ENCODE results near the gene RPS27.
"Not testable (repeated sequence)": the region's sequence is repeated elsewhere in the genome, so short reads cannot be mapped to it uniquely, and the experiment has no call there.

Gene RPS27

GRCh38 chr1:153987621-153988020, 2.9 kb upstream of the RPS27 start:
- DNase-seq = no peak

DNA sequence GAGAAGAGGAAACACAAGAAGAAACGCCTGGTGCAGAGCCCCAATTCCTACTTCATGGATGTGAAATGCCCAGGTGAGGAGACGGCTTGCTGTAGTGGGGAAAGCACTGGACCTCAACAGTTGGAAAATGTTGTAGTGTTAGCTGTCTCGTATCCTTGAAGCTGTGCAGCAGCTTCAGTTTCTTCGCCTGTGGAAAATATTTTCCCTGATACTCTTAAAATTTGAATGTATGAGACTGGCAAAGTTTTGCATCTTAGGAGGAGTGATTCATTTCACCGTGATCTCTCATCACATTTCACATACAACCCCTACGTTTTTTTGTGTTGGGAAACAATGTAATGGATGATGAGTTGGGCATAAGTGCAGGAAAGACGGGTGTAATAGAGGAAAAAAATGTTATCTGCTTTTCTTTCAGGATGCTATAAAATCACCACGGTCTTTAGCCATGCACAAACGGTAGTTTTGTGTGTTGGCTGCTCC, 629 bp downstream of the RPS27 start:
- DNase-seq = no peak

DNA sequence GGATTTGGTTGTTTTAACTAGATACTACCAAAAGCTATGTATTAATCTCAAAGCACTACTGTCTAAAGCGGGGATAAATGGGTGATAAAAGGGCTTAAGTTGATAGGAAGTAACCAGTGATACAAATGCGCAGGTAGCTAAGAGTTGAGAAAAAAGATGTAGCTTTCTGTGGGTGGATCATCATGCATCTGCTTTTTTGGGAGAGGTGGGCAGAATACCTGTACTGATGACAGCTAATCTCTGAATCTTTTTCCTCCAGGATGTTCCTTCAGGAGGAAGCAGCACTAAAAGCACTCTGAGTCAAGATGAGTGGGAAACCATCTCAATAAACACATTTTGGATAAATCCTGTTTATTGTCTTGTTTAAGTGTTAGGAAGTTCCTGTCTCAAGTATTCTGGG, 1.2 kb downstream of the RPS27 start:
- DNase-seq = no peak

DNA sequence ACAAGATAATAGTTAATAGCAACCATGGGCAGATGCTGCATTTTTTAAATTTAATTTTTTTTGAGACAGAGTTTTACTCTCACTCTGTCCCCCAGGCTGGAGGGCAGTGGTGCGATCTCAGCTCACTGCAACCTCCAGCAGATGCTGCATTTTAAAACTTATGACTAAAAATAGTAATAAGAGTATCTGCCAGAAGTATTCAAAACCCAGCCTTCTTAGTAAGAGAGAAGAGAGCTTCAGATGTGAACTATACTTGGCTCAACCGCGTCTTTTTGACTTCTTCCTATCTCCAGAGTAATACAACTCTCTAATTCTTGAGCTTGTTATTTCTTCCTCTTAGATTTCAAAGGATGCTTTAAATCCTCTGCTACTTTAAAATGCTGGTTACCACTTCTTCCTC, 4.6 kb downstream of the RPS27 start:
- DNase-seq = no peak

GRCh38 chr1:153995640-153996039, 5.1 kb downstream of the RPS27 start:
- DNase-seq = no peak

DNA sequence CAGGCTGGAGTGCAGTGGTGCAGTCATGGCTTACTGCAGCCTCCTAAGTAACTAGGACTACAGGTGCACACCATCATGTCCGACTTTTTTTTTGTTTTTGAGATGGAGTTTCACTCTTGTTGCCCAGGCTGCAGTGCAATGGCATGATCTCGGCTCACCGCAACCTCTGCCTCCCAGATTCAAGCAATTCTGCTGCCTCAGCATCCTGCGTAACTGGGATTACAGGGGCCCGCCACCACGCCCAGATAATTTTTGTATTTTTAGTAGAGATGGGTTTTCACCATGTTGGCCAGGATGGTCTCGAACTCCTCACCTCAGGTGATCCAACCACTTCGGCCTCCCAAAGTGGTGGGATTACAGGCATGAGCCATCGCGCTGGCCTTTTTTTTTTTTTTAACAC, 6.3 kb downstream of the RPS27 start:
- not testable (repeated sequence) for DNase-seq

- no peak for DNase-seq
These were observed 9.9 kb downstream of the RPS27 start for GRCh38 chr1:154000420-154000819.

DNA sequence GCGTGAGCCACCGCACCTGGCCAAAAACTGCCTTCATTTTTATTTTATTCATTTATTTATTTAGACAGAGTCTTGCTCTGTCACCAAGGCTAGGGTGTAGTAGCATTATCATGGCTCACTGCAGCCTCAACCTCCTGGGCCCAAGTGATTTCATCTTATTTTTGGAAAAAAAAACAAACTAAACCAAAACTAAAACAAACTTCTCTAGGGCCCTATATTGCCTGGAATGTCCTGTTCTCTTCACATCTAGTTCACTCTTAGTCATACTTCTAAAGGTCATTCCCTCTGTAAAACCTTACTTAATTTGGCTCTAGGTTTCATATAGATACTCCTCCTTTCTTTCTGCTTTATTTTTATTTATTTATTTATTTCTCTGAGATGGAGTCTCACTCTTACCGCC, 15.6 kb downstream of the RPS27 start:
- no peak for DNase-seq

DNA sequence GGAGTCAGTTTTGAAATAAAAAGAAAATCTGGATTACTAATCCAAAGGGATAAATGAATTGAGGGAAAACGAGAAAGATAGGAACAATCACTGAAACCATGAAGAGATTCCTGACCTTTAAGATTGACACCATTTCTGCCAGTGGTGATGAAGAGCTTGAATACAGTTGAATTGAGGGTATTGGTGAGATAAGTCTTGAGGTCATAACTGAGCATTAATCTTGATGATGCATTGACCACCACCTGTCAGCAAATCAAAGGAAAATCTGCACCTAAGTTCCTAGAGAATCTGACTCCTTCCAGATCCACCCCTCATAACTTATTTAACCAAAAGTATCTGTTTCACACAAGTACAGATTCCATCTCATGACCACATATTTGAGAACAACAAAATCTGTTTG, 21.6 kb downstream of the RPS27 start:
- no peak for DNase-seq

GRCh38 chr1:154012543-154012942, 22.0 kb downstream of the RPS27 start:
- not testable (repeated sequence) for DNase-seq

DNA sequence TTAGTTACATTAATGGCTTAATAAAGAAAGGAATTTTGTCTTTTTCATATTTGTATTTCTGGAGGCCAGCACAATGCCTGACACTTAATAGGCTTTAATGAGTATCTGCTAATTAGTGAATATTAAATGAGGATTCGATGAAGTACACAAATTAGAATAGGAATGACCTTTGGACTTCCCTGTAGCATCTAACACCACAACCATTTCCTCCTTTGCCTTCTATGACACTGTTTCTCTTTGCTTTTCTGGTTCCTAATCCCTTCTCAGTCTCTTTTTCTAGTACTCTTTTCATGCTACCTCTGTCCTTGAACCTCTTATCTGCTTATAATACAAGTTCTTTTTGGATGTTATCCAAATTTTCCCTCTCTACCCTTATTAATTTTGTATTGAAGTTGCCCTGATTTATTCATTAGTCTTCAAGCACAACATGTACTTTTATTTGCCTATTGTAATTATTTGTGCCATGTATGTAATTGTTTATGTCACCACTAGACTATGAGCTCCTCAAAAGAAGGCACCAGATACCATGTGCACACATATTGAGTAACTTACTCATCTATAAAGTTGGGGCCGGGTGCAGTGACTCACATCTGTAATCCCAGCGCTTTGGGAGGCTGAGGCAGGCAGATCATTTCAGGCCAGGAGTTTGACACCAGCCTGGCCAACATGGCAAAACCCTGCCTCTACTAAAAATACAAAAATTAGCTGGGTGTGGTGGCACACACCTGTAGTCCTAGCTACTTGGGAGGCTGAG, 23.8 kb downstream of the RPS27 start:
- no peak for DNase-seq

- DNase-seq = no peak
These were observed 28.7 kb downstream of the RPS27 start for GRCh38 chr1:154019269-154019668.

DNA sequence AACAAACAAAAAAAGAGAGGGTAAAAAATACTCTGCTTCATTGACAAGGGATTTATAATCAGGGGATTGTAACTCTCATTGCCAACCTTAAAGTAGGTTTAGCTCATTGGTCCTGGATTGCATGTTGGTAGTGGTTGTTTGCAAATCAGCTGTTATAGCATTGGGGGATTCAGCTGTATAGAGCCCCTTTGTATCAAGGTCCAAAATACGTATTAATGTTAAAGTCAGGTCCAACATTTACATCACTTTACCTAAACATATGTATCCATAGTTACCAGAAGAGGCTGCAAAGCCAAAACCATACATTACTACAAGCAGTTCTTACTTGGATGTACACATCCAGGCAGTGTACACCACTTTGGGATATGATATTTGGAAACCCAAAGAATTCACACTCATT, 29.4 kb downstream of the RPS27 start:
- no peak for DNase-seq

DNA sequence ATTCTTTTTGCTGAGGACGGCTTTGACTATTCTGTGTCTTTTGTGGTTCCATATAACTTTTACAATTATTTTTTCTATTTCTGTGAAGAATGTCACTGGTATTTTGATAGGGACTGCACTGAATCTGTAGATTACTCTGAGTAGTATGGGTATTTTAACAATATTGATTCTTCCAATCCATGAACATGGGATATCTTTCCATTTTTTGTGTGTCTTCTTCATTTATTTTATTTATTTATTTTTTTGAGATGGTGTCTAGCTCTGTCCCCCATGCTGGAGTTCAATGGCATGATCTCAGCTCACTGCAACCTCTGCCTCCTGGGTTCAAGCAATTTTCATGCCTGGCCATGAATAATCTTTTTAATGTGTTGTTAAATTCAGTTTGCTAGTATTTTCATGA, 43.1 kb downstream of the RPS27 start:
- DNase-seq = not testable (repeated sequence)
